Measurements from ENCODE around the gene RPL10.

DNA sequence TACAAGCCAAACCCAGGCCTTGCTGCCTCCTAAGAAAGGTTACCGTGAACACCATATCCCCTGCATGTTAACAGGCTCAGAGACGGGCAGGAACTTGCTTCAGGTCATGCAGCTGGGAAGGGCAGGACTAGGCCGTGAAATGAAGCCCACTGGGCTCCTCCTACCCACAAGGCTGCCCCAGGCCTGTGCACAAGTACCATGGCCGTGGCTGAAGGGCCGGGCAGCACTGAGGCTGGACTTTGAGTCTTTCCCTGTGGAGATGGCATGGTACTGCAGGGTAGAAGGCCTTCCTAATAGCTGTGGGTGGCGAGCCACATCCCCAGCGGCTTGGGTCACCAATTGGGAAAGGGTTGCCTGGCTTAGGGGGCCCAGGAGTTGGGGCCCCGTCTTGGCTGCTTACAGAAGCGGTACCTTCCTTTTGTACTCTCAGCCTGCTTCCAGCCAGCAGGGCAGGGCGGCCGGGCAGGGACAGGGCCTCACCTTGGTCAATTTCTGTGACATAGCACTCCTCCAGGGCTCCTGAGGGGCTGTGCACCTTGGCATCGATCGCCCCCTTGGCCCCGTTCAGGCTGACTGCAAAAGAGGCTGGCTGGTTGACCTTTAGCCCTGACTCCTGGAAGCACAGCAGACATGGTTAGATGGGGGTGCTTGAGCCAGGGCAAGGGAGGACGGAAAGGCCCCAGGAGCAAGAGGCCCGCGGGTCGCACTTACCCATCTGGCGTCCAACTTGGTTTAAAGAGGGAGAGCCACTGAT lies 47.6 kb upstream of the RPL10 start:
- TF ChIP-seq, protein P1, sequence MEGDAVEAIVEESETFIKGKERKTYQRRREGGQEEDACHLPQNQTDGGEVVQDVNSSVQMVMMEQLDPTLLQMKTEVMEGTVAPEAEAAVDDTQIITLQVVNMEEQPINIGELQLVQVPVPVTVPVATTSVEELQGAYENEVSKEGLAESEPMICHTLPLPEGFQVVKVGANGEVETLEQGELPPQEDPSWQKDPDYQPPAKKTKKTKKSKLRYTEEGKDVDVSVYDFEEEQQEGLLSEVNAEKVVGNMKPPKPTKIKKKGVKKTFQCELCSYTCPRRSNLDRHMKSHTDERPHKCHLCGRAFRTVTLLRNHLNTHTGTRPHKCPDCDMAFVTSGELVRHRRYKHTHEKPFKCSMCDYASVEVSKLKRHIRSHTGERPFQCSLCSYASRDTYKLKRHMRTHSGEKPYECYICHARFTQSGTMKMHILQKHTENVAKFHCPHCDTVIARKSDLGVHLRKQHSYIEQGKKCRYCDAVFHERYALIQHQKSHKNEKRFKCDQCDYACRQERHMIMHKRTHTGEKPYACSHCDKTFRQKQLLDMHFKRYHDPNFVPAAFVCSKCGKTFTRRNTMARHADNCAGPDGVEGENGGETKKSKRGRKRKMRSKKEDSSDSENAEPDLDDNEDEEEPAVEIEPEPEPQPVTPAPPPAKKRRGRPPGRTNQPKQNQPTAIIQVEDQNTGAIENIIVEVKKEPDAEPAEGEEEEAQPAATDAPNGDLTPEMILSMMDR (conservative IDR thresholded peaks at IDR 0.05; ENCODE audit: low read depth, low read length): no peak
- TF ChIP-seq EZH2 (IDR thresholded peaks at IDR 0.05; ENCODE audit: borderline replicate concordance, low read depth, low read length, poor library complexity, severe bottlenecking): no peak

All from A673 (cell line).